Kidney (tissue), 14 donors: ENCODE measurements around the gene GLI1. TPM values are rescaled to one million over a fixed set of nuclear protein-coding genes. Genes with fewer than 3 reads are reported as not detected.

ENCODE experiments used
- DNase-seq, 5 donors: peaks; one replicate each; pipeline ENCODE4 v3.0.0-alpha.2; 2013 to 2020
- FAIRE-seq: peaks from 2 replicates; lab custom pipeline; 2012; peaks lifted over from hg19 to GRCh38; lab: Jason Lieb, UNC
- H3K27ac ChIP-seq, 2 donors: one replicate each; pipeline ENCODE4 v1.7.0; 2013; ENCODE audit warnings: low read depth in 2 of 2, low read length in 2 of 2, inconsistent platforms in 1 of 2
- H3K27me3 ChIP-seq: one replicate; pipeline ENCODE4 v1.7.1; 2013; ENCODE audit warnings: low read length, inconsistent platforms; ENCODE audit not compliant: control insufficient read depth, insufficient read depth
- H3K36me3 ChIP-seq, 3 donors: one replicate each; pipeline versions ENCODE4 v1.7.0 to v1.7.1; 2013; ENCODE audit warnings: low read length in 3 of 3, control low read depth in 1 of 3, inconsistent platforms in 1 of 3; ENCODE audit not compliant: insufficient read depth in 3 of 3, control insufficient read depth in 2 of 3
- H3K4me1 ChIP-seq, 3 donors: one replicate each; pipeline versions ENCODE4 v1.7.0 to v1.7.1; 2013; ENCODE audit warnings: low read length in 3 of 3, inconsistent platforms in 1 of 3, low read depth in 1 of 3; ENCODE audit not compliant: control insufficient read depth in 2 of 3, insufficient read depth in 2 of 3
- H3K4me3 ChIP-seq, 3 donors: one replicate each; pipeline versions ENCODE4 v1.7.0 to v1.8.1; 2013; ENCODE audit warnings: low read length in 3 of 3, control low read depth in 1 of 3, inconsistent platforms in 1 of 3
- H3K9ac ChIP-seq, 3 donors: one replicate each; pipeline versions ENCODE4 v1.7.0 to v1.7.1; 2013; ENCODE audit warnings: low read length in 3 of 3, control low read depth in 1 of 3, inconsistent platforms in 1 of 3
- H3K9me3 ChIP-seq, 3 donors: one replicate each; pipeline versions ENCODE4 v1.7.0 to v1.7.1; 2013; ENCODE audit warnings: low read length in 3 of 3, control low read depth in 1 of 3, inconsistent platforms in 1 of 3; ENCODE audit not compliant: control insufficient read depth in 2 of 3, insufficient read depth in 1 of 3
- intact Hi-C: fragments of 100-400 bp; cut with DNase I; formaldehyde crosslinking; loops from one replicate; pipeline ENCODE4 v1.11.1; 2022
- polyA plus RNA-seq: library from polyadenylated mRNA; stranded (reverse); fragments of 350-450 nt; fragmentation: Illumina TruSeq; extraction: RNeasy Lipid Tissue Mini Kit (QIAGEN cat#74804); gene quantifications from one replicate; pipeline ENCODE4 v1.2.3, GENCODE V29; 2014; ENCODE audit warnings: low read depth, low replicate concordance; ENCODE audit not compliant: insufficient read depth
- total RNA-seq: library from RNA; stranded (reverse); fragmentation: NEBNext Ultra II Directional; extraction: Animal tissue kit (Norgen Biotek cat#: 25700); gene quantifications from one replicate; pipeline ENCODE4 v1.2.1, GENCODE V29; 2021
- TF ChIP-seq, protein P1 (sequence below): IDR thresholded peaks from 3 replicates; pipeline ENCODE4 v1.5.1; 2012; ENCODE audit warnings: mild to moderate bottlenecking, moderate library complexity, borderline replicate concordance; ENCODE audit not compliant: insufficient read depth; ENCODE audit errors: extremely low read depth
- donor health status: control.
- donor health status: control.
- donor health status: control.
- donor health status: control.
- donor health status: control.
- donor health status: DM: yes; HTN: yes; CAD: no.
- donor health status: Normal renal cell carcinoma (clear cell type).

GLI1 gene
- total and polyA plus RNA-seq, 2 donors from 2014 or later: 1.4 to 2.8 TPM

DNA sequence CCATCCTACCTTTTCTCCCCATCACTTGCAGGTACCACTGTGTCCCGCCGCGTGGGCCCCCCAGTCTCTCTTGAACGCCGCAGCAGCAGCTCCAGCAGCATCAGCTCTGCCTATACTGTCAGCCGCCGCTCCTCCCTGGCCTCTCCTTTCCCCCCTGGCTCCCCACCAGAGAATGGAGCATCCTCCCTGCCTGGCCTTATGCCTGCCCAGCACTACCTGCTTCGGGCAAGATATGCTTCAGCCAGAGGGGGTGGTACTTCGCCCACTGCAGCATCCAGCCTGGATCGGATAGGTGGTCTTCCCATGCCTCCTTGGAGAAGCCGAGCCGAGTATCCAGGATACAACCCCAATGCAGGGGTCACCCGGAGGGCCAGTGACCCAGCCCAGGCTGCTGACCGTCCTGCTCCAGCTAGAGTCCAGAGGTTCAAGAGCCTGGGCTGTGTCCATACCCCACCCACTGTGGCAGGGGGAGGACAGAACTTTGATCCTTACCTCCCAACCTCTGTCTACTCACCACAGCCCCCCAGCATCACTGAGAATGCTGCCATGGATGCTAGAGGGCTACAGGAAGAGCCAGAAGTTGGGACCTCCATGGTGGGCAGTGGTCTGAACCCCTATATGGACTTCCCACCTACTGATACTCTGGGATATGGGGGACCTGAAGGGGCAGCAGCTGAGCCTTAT is 10.8 kb downstream of the GLI1 start:
- no peak overlapping the region for H3K27ac ChIP-seq
- no peak overlapping the region for H3K9ac ChIP-seq
- DNase-seq (no peak), FAIRE-seq (no peak)
- TF ChIP-seq, protein P1, sequence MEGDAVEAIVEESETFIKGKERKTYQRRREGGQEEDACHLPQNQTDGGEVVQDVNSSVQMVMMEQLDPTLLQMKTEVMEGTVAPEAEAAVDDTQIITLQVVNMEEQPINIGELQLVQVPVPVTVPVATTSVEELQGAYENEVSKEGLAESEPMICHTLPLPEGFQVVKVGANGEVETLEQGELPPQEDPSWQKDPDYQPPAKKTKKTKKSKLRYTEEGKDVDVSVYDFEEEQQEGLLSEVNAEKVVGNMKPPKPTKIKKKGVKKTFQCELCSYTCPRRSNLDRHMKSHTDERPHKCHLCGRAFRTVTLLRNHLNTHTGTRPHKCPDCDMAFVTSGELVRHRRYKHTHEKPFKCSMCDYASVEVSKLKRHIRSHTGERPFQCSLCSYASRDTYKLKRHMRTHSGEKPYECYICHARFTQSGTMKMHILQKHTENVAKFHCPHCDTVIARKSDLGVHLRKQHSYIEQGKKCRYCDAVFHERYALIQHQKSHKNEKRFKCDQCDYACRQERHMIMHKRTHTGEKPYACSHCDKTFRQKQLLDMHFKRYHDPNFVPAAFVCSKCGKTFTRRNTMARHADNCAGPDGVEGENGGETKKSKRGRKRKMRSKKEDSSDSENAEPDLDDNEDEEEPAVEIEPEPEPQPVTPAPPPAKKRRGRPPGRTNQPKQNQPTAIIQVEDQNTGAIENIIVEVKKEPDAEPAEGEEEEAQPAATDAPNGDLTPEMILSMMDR: no peak
- H3K36me3 ChIP-seq: no peaks in the 10 kb centered on the region
- intact Hi-C loops: no loop called here
- H3K4me1 ChIP-seq: peaks cover 0 to 7% (median 0%) of the 10 kb centered on the region in 3 donors
- H3K4me3 ChIP-seq: no peak overlapping the region
- H3K9me3 ChIP-seq: no peaks in the 10 kb centered on the region
- peaks cover 14% of the 10 kb centered on the region for H3K27me3 ChIP-seq

DNA sequence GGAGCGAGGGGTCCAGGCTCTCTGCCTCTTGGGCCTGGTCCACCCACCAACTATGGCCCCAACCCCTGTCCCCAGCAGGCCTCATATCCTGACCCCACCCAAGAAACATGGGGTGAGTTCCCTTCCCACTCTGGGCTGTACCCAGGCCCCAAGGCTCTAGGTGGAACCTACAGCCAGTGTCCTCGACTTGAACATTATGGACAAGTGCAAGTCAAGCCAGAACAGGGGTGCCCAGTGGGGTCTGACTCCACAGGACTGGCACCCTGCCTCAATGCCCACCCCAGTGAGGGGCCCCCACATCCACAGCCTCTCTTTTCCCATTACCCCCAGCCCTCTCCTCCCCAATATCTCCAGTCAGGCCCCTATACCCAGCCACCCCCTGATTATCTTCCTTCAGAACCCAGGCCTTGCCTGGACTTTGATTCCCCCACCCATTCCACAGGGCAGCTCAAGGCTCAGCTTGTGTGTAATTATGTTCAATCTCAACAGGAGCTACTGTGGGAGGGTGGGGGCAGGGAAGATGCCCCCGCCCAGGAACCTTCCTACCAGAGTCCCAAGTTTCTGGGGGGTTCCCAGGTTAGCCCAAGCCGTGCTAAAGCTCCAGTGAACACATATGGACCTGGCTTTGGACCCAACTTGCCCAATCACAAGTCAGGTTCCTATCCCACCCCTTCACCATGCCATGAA is 11.5 kb downstream of the GLI1 start:
- Histone ChIP-seq H3K4me3 (no peak overlapping the region), H3K27ac (no peak overlapping the region), H3K4me1 (peaks cover 0 to 12% (median 0%) of the 10 kb centered on the region in 3 donors), H3K27me3 (peaks cover 16% of the 10 kb centered on the region), H3K36me3 (no peaks in the 10 kb centered on the region), H3K9ac (no peak overlapping the region), H3K9me3 (no peaks in the 10 kb centered on the region)
- intact Hi-C loops: no loop called here
- TF ChIP-seq, protein P1: no peak
- no peak for FAIRE-seq
- no peak for DNase-seq

DNA sequence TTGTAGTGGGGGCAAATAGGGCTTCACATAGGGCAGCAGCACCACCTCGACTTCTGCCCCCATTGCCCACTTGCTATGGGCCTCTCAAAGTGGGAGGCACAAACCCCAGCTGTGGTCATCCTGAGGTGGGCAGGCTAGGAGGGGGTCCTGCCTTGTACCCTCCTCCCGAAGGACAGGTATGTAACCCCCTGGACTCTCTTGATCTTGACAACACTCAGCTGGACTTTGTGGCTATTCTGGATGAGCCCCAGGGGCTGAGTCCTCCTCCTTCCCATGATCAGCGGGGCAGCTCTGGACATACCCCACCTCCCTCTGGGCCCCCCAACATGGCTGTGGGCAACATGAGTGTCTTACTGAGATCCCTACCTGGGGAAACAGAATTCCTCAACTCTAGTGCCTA is 12.1 kb downstream of the GLI1 start:
- Histone ChIP-seq H3K9me3 (no peaks in the 10 kb centered on the region), H3K4me1 (peaks cover 0 to 16% (median 0%) of the 10 kb centered on the region in 3 donors), H3K27me3 (peaks cover 20% of the 10 kb centered on the region), H3K4me3 (no peak overlapping the region), H3K9ac (no peak overlapping the region), H3K27ac (no peak overlapping the region), H3K36me3 (no peaks in the 10 kb centered on the region)
- FAIRE-seq (no peak), DNase-seq (peak in 1 of 5 donors; percentile 8)
- intact Hi-C loops: no loop called here
- TF ChIP-seq, protein P1: no peak
